Measurements from ENCODE around the gene ANXA7. TPM values are rescaled to one million over a fixed set of nuclear protein-coding genes. Genes with fewer than 3 reads are reported as not detected.

Gene ANXA7
- total and polyA plus RNA-seq, 2 donors (not counting 3 experiments of a cell fraction or from before 2014, with no cell fraction given) = 56.5 to 81.6 TPM

DNA sequence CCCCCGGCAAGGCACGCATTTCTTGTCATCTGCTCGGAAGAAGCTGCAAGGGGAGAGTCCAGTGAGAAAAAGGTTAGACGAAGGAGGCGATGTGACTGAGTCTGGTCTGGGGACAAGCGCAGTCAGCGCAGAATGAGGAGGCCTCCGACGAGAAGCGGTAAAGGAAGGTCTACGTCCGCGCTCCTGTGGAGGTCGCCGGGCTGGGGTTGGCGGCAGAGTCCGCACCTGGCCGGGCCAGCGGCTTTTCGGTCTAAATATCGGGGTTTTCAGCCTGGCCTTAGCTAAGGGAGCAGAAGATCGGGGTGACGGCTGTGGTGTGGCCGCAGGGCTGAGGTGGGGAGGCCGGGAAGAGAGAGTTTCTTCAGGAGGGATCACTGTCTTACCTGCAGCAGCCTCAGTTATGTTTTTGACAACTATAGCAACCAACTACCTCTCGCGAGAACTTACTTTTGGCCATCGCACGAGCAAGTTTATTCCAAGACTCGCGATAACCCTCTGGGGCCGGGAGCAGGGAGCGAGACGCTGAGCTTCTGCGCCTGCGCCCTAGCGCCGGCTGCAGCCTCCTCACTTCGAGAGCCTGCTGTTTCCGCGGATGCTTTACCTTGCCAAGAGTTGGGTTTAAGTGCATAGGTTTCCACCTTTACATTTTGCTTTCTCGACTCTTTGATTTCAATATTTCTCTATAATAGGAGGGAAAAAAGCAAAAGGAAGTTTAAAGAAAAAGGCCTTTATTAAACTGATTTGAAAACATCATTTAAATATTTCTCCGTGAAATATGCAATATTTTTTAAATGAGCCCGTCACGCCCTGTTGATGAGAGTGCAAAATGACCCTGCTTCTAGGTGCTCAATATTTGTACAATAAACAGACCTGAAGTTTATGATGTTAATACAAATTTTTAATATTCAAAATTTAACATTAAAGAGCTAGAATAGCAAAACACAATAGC is 55.3 kb downstream of the ANXA7 start, which contains the start of gene CFAP70:
CFAP70 (minus strand) TSS at position 534 of the 949 bp plus-strand sequence. CDS start 4,068 bp downstream, outside the sequence.
- peak within 1 kb of the TSS; percentile 27 for H3K27ac ChIP-seq (ENCODE audit: insufficient read depth, low read depth, low read length)
- H3K4me3 ChIP-seq (replicated peaks in 1 of 3; ENCODE audit: insufficient read depth in 1 of 3, low read depth in 1 of 3, low read length in 3 of 3) = peak within 1 kb of the TSS; percentile 52 to 82 (median 54)
- H3K9me3 ChIP-seq (replicated peaks; ENCODE audit: control insufficient read depth, insufficient read depth, low read length) = no peaks in the 10 kb centered on the region
- TF ChIP-seq CTCF (IDR thresholded peaks at IDR 0.05; ENCODE audit: extremely low read depth in 1 of 2, insufficient read depth in 1 of 2, low read depth in 1 of 2, low read length in 2 of 2) = no peak
- peak; percentile 53 for TF ChIP-seq POLR2A (IDR thresholded peaks at IDR 0.05; ENCODE audit: low read depth, low read length)
- no peak for TF ChIP-seq FOS (IDR thresholded peaks at IDR 0.05; ENCODE audit: borderline replicate concordance, insufficient read depth, low read length)
- peak; percentile 75 for TF ChIP-seq POLR2AphosphoS5 (IDR thresholded peaks at IDR 0.05; ENCODE audit: insufficient read depth, low read depth, low read length)
- TF ChIP-seq GATA2 (IDR thresholded peaks at IDR 0.05; ENCODE audit: insufficient read depth, insufficient read length, low read depth, low read length) = no peak
- TF ChIP-seq EZH2 (IDR thresholded peaks at IDR 0.05; ENCODE audit: borderline replicate concordance, low read depth, low read length, severe bottlenecking) = no peak
- TF ChIP-seq MYC (IDR thresholded peaks at IDR 0.05; ENCODE audit: low read depth, low read length) = no peak
- no peak for TF ChIP-seq JUN (IDR thresholded peaks at IDR 0.05; ENCODE audit: borderline replicate concordance, insufficient read depth, insufficient read length, low read depth)
- TF ChIP-seq, protein P1, sequence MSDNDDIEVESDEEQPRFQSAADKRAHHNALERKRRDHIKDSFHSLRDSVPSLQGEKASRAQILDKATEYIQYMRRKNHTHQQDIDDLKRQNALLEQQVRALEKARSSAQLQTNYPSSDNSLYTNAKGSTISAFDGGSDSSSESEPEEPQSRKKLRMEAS (IDR thresholded peaks at IDR 0.05; ENCODE audit: insufficient read depth, insufficient read length) = no peak
- peak within 1 kb of the TSS; percentile 82 for H3K9ac ChIP-seq (replicated peaks; ENCODE audit: extremely low read depth, insufficient read depth, low read length)
- intact Hi-C loops (cut with micrococcal nuclease) (loop anchor here (5.0 kb wide), 2 partner anchors 106 to 191 kb away; partner anchors contain the start of genes ECD, FAM149B1 and MRPS16), dilution Hi-C loops (cut with MboI; ENCODE audit: extremely low pct_ligation_motif_present, low sequenced_read_pairs) (no loop called here)
- peak within 1 kb of the TSS; percentile 91 for H3K4me2 ChIP-seq (ENCODE audit: insufficient read depth, low read length)
- BruUV-seq (replicated peaks) = TSS peak; percentile 27
- H3K27me3 ChIP-seq (ENCODE audit: control insufficient read depth in 2 of 2, insufficient read depth in 2 of 2, low read length in 2 of 2) = peaks cover 10 to 11% of the 10 kb centered on the region in 2 experiments
- CTCF ChIA-PET = interaction anchor here (1.3 to 1.7 kb wide), 4 partner anchors 26 to 124 kb away, joined by 3 to 9 read pairs (median 5); no protein-coding TSS in a partner anchor
- FAIRE-seq (peak; percentile 88), DNase-seq (ENCODE audit: low read depth, low spot score) (peak; percentile 97)
- peaks cover 10% of the 10 kb centered on the region for H3K4me1 ChIP-seq (ENCODE audit: control insufficient read depth, extremely low read depth, insufficient read depth, low read length)
- H2AFZ ChIP-seq (ENCODE audit: low read depth, low read length) = peak within 1 kb of the TSS; percentile 82
- H3K9me1 ChIP-seq (replicated peaks; ENCODE audit: control insufficient read depth, extremely low read depth, insufficient read depth, low read length) = no peaks in the 10 kb centered on the region
- POLR2A ChIA-PET = interaction anchor here (1.2 kb wide), 1 partner anchor 106 kb away, joined by 4 read pairs; the partner anchor contains the start of gene MRPS16
- H3K79me2 ChIP-seq (ENCODE audit: control insufficient read depth, insufficient read depth, low read length) = no peaks in the 10 kb centered on the region
- H4K20me1 ChIP-seq (replicated peaks; ENCODE audit: control insufficient read depth, extremely low read depth, insufficient read depth, low read length) = no peaks in the 10 kb centered on the region
- H3K36me3 ChIP-seq (ENCODE audit: control insufficient read depth in 2 of 2, extremely low read depth in 1 of 2, insufficient read depth in 2 of 2, low read length in 2 of 2) = no peaks in the 10 kb centered on the region

Measured in endothelial cell of umbilical vein (primary cell).